Stomach (tissue), 9 donors: ENCODE data around the gene DTWD1. TPM values are rescaled to one million over a fixed set of nuclear protein-coding genes. Genes with fewer than 3 reads are reported as not detected.
"Not testable (repeated sequence)": the region's sequence is repeated elsewhere in the genome, so short reads cannot be mapped to it uniquely, and the experiment has no call there.

Experiments
- DNase-seq, 2 donors: peaks; one replicate each; pipeline versions ENCODE4 v3.0.0 to v3.0.0-alpha.2; 2013 to 2019
- H3K27ac ChIP-seq, 5 donors: fragments of 200-600 bp in 4 of 5; sonication (generic) in 4 of 5; one replicate each; pipeline ENCODE4 v1.5.1; 2013 to 2019; ENCODE audit warnings: mild to moderate bottlenecking in 1 of 5, moderate library complexity in 1 of 5
- H3K27me3 ChIP-seq, 3 donors: fragments of 200-600 bp; sonication (generic); one replicate each; pipeline ENCODE4 v1.5.1; 2017 to 2019; ENCODE audit warnings: mixed run types in 1 of 3
- H3K36me3 ChIP-seq, 4 donors: fragments of 200-600 bp; sonication (generic); 1 replicate in 3 of 4; 2 replicates in 1 of 4; pipeline ENCODE4 v1.5.1; 2016 to 2019
- H3K4me1 ChIP-seq, 4 donors: fragments of 200-600 bp; sonication (generic); one replicate each; pipeline ENCODE4 v1.5.1; 2016 to 2019
- H3K4me3 ChIP-seq, 4 donors: fragments of 200-600 bp; sonication (generic) in 3 of 4; one replicate each; pipeline ENCODE4 v1.5.1; 2016 to 2019; ENCODE audit warnings: mild to moderate bottlenecking in 1 of 4
- H3K9me3 ChIP-seq, 4 donors: fragments of 200-600 bp; sonication (generic); one replicate each; pipeline ENCODE4 v1.5.1; 2016 to 2019
- CTCF ChIP-seq, 7 experiments: fragments of 450-650 bp in 4 of 7; fragments of 200-600 bp in 3 of 7; sonication (generic) in 3 of 7; IDR thresholded peaks; one replicate each; pipeline ENCODE4 v1.5.1; 2016 to 2019; ENCODE audit warnings: antibody characterized with exemption in 7 of 7, control low read depth in 2 of 7, mild to moderate bottlenecking in 1 of 7
- EP300 ChIP-seq: sonication (generic); formaldehyde crosslinking; IDR thresholded peaks from one replicate; pipeline ENCODE4 v1.6.1; 2017; ENCODE audit warnings: antibody characterized with exemption
- POLR2A ChIP-seq, 4 donors: fragments of 450-650 bp; IDR thresholded peaks; one replicate each; pipeline ENCODE4 v1.6.1; 2016; ENCODE audit warnings: antibody characterized with exemption in 4 of 4, control low read depth in 2 of 4, mild to moderate bottlenecking in 1 of 4, moderate library complexity in 1 of 4
- POLR2AphosphoS5 ChIP-seq, 3 donors: sonication (generic); formaldehyde crosslinking; IDR thresholded peaks; one replicate each; pipeline ENCODE4 v1.6.1; 2016; ENCODE audit warnings: antibody characterized with exemption in 3 of 3
- WGBS, 5 donors: extraction: QIAGEN DNeasy Blood & Tissue Kit in 3 of 5; methylation state at CpG; one replicate each; pipeline versions ENCODE4 v1.1.5 to v1.1.7; 2013 to 2018; 5-methylcytosine and 5-hydroxymethylcytosine counted together
- intact Hi-C: fragments of 100-400 bp; cut with DNase I; formaldehyde crosslinking; loops from one replicate; pipeline ENCODE4 v1.15.1; 2023; ENCODE audit warnings: low total_unique reads
- polyA plus RNA-seq, 3 donors: library from polyadenylated mRNA; stranded (reverse); fragments of 200-250 nt; gene quantifications; one replicate each; pipeline ENCODE4 v1.2.3, GENCODE V29; 2013
- total RNA-seq, 5 donors: library from RNA; depleted of rRNA; stranded (reverse); fragments of >200 nt; gene quantifications; one replicate each; pipeline versions ENCODE4 v1.1.0 to v1.2.3, GENCODE V29; 2014 to 2016
- donor health status: healthy with polysubstance abuse.
- donor health status: Bipolar disorder and iron deficiency.
- donor health status: healthy.

DTWD1 gene
- total and polyA plus RNA-seq, 8 donors, result 2.9 to 45.0 (median 17.8) TPM

GRCh38 chr15:49656734-49657133, 35.9 kb downstream of the DTWD1 start:
- intact Hi-C loops, result no loop called here
- WGBS, 5 donors, result 83 to 95% (median 89%) methylated on average over 1 of the region's 1 CpG
- H3K9me3 ChIP-seq, result peaks cover 0 to 26% (median 17%) of the 10 kb centered on the region in 4 donors
- H3K27me3 ChIP-seq, result no peaks in the 10 kb centered on the region
- TF ChIP-seq POLR2A (IDR thresholded peaks at IDR 0.05) (no peak), CTCF (IDR thresholded peaks at IDR 0.05) (no peak), POLR2AphosphoS5 (IDR thresholded peaks at IDR 0.05) (no peak), EP300 (no peak)
- H3K27ac ChIP-seq, result no peak overlapping the region
- no peaks in the 10 kb centered on the region for H3K36me3 ChIP-seq
- no peaks in the 10 kb centered on the region for H3K4me1 ChIP-seq
- no peak for DNase-seq
- H3K4me3 ChIP-seq, result no peak overlapping the region

- no peaks in the 10 kb centered on the region for H3K36me3 ChIP-seq
- TF ChIP-seq POLR2A (IDR thresholded peaks at IDR 0.05), result no peak
- TF ChIP-seq CTCF (IDR thresholded peaks at IDR 0.05), result no peak
- no peak for DNase-seq
- WGBS, 5 donors, result 53 to 93% (median 60%) methylated on average over 1 of the region's 1 CpG
- no peak overlapping the region for H3K27ac ChIP-seq
- H3K27me3 ChIP-seq, result no peaks in the 10 kb centered on the region
- H3K4me1 ChIP-seq, result no peaks in the 10 kb centered on the region
- intact Hi-C loops, result no loop called here
- H3K4me3 ChIP-seq, result no peak overlapping the region
- no peaks in the 10 kb centered on the region for H3K9me3 ChIP-seq
Measured at GRCh38 chr15:49664716-49665115, 43.9 kb downstream of the DTWD1 start.

GRCh38 chr15:49666486-49666885, 45.6 kb downstream of the DTWD1 start:
- H3K4me3 ChIP-seq, DNase-seq, H3K36me3 ChIP-seq, H3K27ac ChIP-seq, H3K4me1 ChIP-seq, H3K27me3 ChIP-seq, H3K9me3 ChIP-seq, intact Hi-C loops: not testable (repeated sequence)
- 81 to 90% (median 88%) methylated on average over 3 of the region's 3 CpGs for WGBS, 5 donors

- WGBS, 5 donors, result 50 to 83% (median 65%) methylated on average over 1 of the region's 1 CpG
Measured at GRCh38 chr15:49669288-49669687, 48.4 kb downstream of the DTWD1 start.

GRCh38 chr15:49673861-49674260, 53.0 kb downstream of the DTWD1 start:
- Histone ChIP-seq H3K27me3 (no peaks in the 10 kb centered on the region), H3K9me3 (no peaks in the 10 kb centered on the region), H3K27ac (no peak overlapping the region), H3K4me3 (no peak overlapping the region), H3K4me1 (no peaks in the 10 kb centered on the region), H3K36me3 (no peaks in the 10 kb centered on the region)
- intact Hi-C loops, result no loop called here
- TF ChIP-seq POLR2AphosphoS5 (IDR thresholded peaks at IDR 0.05), result no peak
- TF ChIP-seq CTCF (IDR thresholded peaks at IDR 0.05), result no peak
- no peak for TF ChIP-seq POLR2A (IDR thresholded peaks at IDR 0.05)
- TF ChIP-seq EP300, result no peak
- 80 to 100% (median 97%) methylated on average over 1 of the region's 1 CpG for WGBS, 5 donors
- no peak for DNase-seq

More at GRCh38 chr15:49669288-49669687, 48.4 kb downstream of the DTWD1 start:
- no peak for TF ChIP-seq EP300
- TF ChIP-seq POLR2A (IDR thresholded peaks at IDR 0.05), result no peak
- TF ChIP-seq CTCF (IDR thresholded peaks at IDR 0.05), result no peak
- no peak for TF ChIP-seq POLR2AphosphoS5 (IDR thresholded peaks at IDR 0.05)
- Histone ChIP-seq H3K9me3 (no peaks in the 10 kb centered on the region), H3K27me3 (no peaks in the 10 kb centered on the region), H3K27ac (no peak overlapping the region), H3K4me3 (no peak overlapping the region), H3K4me1 (no peaks in the 10 kb centered on the region), H3K36me3 (no peaks in the 10 kb centered on the region)
- intact Hi-C loops, result no loop called here
- no peak for DNase-seq
